Measurements from ENCODE around the gene HLA-E.
"Not testable (repeated sequence)": the region's sequence is repeated elsewhere in the genome, so short reads cannot be mapped to it uniquely, and the experiment has no call there.

DNA sequence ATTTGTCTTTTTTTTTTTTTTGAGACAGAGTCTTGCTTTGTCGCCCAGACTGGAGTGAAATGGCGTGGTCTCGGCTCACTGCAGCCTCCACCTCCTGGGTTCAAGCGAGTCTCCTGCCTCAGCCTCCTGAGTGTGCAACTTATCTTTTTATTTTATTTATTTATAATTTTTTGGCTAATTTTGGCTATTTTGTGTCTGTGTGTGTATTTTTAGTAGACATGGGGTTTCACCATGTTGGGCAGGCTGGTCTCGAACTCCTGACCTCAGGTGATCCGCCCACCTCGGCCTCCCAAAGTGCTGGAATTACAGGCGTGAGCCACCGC lies 27.4 kb downstream of the HLA-E start:
- TF ChIP-seq, protein P1, sequence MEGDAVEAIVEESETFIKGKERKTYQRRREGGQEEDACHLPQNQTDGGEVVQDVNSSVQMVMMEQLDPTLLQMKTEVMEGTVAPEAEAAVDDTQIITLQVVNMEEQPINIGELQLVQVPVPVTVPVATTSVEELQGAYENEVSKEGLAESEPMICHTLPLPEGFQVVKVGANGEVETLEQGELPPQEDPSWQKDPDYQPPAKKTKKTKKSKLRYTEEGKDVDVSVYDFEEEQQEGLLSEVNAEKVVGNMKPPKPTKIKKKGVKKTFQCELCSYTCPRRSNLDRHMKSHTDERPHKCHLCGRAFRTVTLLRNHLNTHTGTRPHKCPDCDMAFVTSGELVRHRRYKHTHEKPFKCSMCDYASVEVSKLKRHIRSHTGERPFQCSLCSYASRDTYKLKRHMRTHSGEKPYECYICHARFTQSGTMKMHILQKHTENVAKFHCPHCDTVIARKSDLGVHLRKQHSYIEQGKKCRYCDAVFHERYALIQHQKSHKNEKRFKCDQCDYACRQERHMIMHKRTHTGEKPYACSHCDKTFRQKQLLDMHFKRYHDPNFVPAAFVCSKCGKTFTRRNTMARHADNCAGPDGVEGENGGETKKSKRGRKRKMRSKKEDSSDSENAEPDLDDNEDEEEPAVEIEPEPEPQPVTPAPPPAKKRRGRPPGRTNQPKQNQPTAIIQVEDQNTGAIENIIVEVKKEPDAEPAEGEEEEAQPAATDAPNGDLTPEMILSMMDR (IDR thresholded peaks at IDR 0.05), result not testable (repeated sequence)
- TF ChIP-seq POLR2A (IDR thresholded peaks at IDR 0.05), result not testable (repeated sequence)

Data from uterus (tissue), 2 donors.